Measurements from ENCODE around the gene TBC1D30. TPM values are rescaled to one million over a fixed set of nuclear protein-coding genes. Genes with fewer than 3 reads are reported as not detected.

TBC1D30 gene
- total RNA-seq, 1 donor from 2014 or later = 1.2 TPM

- Histone ChIP-seq H3K4me2 (ENCODE audit: low read length) (no peak overlapping the region), H3K27me3 (ENCODE audit: insufficient read depth, low read length) (peaks cover 4% of the 10 kb centered on the region), H3K9ac (ENCODE audit: low read length) (no peak overlapping the region), H3K79me2 (ENCODE audit: insufficient read depth, low read length) (no peaks in the 10 kb centered on the region), H4K20me1 (ENCODE audit: insufficient read depth, low read length) (no peaks in the 10 kb centered on the region), H3K27ac (ENCODE audit: low read depth, low read length) (no peak overlapping the region), H3K9me3 (ENCODE audit: insufficient read depth, low read depth, low read length) (no peaks in the 10 kb centered on the region), H3K4me3 (ENCODE audit: insufficient read depth, low read depth, low read length) (no peak overlapping the region), H3K36me3 (ENCODE audit: insufficient read depth, low read length) (no peaks in the 10 kb centered on the region), H2AFZ (ENCODE audit: low read depth, low read length) (no peak overlapping the region), H3K4me1 (ENCODE audit: insufficient read depth, low read length) (no peaks in the 10 kb centered on the region)
- TF ChIP-seq CTCF (IDR thresholded peaks at IDR 0.05; ENCODE audit: insufficient read depth, low read depth, low read length) (no peak), EZH2 (IDR thresholded peaks at IDR 0.05; ENCODE audit: insufficient read depth, low read length) (no peak)
- H3K36me3 Mint-ChIP-seq (ENCODE audit: low read depth, unreplicated experiment) = no peaks in the 10 kb centered on the region
- no peaks in the 10 kb centered on the region for H3K4me1 Mint-ChIP-seq (ENCODE audit: low read depth, unreplicated experiment)
- H3K9me3 Mint-ChIP-seq (ENCODE audit: unreplicated experiment) = peaks cover 1% of the 10 kb centered on the region
- H3K27ac Mint-ChIP-seq (ENCODE audit: unreplicated experiment) = no peak overlapping the region
- no peak for DNase-seq (ENCODE audit: low read depth)
- peaks cover 2% of the 10 kb centered on the region for H3K27me3 Mint-ChIP-seq (ENCODE audit: low read depth, unreplicated experiment)
- no peak overlapping the region for H3K4me3 Mint-ChIP-seq (ENCODE audit: unreplicated experiment)
- FAIRE-seq = no peak
Measured at GRCh38 chr12:64882687-64883086, 58.2 kb downstream of the TBC1D30 start.

- TF ChIP-seq EZH2 (IDR thresholded peaks at IDR 0.05; ENCODE audit: insufficient read depth, low read length) (no peak), CTCF (IDR thresholded peaks at IDR 0.05; ENCODE audit: insufficient read depth, low read depth, low read length) (no peak)
- Histone ChIP-seq H3K9me3 (ENCODE audit: insufficient read depth, low read depth, low read length) (no peaks in the 10 kb centered on the region), H2AFZ (ENCODE audit: low read depth, low read length) (no peak overlapping the region), H3K4me2 (ENCODE audit: low read length) (no peak overlapping the region), H3K9ac (ENCODE audit: low read length) (no peak overlapping the region), H3K36me3 (ENCODE audit: insufficient read depth, low read length) (no peaks in the 10 kb centered on the region), H3K4me3 (ENCODE audit: insufficient read depth, low read depth, low read length) (no peak overlapping the region), H3K27me3 (ENCODE audit: insufficient read depth, low read length) (peaks cover 4% of the 10 kb centered on the region), H3K27ac (ENCODE audit: low read depth, low read length) (no peak overlapping the region), H3K79me2 (ENCODE audit: insufficient read depth, low read length) (no peaks in the 10 kb centered on the region), H3K4me1 (ENCODE audit: insufficient read depth, low read length) (no peaks in the 10 kb centered on the region), H4K20me1 (ENCODE audit: insufficient read depth, low read length) (no peaks in the 10 kb centered on the region)
- H3K9me3 Mint-ChIP-seq (ENCODE audit: unreplicated experiment) = no peaks in the 10 kb centered on the region
- no peak overlapping the region for H3K4me3 Mint-ChIP-seq (ENCODE audit: unreplicated experiment)
- no peak overlapping the region for H3K27ac Mint-ChIP-seq (ENCODE audit: unreplicated experiment)
- peaks cover 2% of the 10 kb centered on the region for H3K27me3 Mint-ChIP-seq (ENCODE audit: low read depth, unreplicated experiment)
- H3K4me1 Mint-ChIP-seq (ENCODE audit: low read depth, unreplicated experiment) = no peaks in the 10 kb centered on the region
- no peaks in the 10 kb centered on the region for H3K36me3 Mint-ChIP-seq (ENCODE audit: low read depth, unreplicated experiment)
- FAIRE-seq (no peak), DNase-seq (ENCODE audit: low read depth) (no peak)
Measured at GRCh38 chr12:64883264-64884163, 59.1 kb downstream of the TBC1D30 start.

- Histone ChIP-seq H2AFZ (ENCODE audit: low read depth, low read length) (no peak overlapping the region), H3K79me2 (ENCODE audit: insufficient read depth, low read length) (no peaks in the 10 kb centered on the region), H3K36me3 (ENCODE audit: insufficient read depth, low read length) (no peaks in the 10 kb centered on the region), H4K20me1 (ENCODE audit: insufficient read depth, low read length) (no peaks in the 10 kb centered on the region), H3K27ac (ENCODE audit: low read depth, low read length) (no peak overlapping the region), H3K9me3 (ENCODE audit: insufficient read depth, low read depth, low read length) (no peaks in the 10 kb centered on the region), H3K27me3 (ENCODE audit: insufficient read depth, low read length) (peaks cover 7% of the 10 kb centered on the region), H3K4me3 (ENCODE audit: insufficient read depth, low read depth, low read length) (no peak overlapping the region), H3K9ac (ENCODE audit: low read length) (no peak overlapping the region), H3K4me2 (ENCODE audit: low read length) (no peak overlapping the region), H3K4me1 (ENCODE audit: insufficient read depth, low read length) (no peaks in the 10 kb centered on the region)
- no peaks in the 10 kb centered on the region for H3K36me3 Mint-ChIP-seq (ENCODE audit: low read depth, unreplicated experiment)
- no peak overlapping the region for H3K27ac Mint-ChIP-seq (ENCODE audit: unreplicated experiment)
- peaks cover 5% of the 10 kb centered on the region for H3K27me3 Mint-ChIP-seq (ENCODE audit: low read depth, unreplicated experiment)
- no peak for TF ChIP-seq EZH2 (IDR thresholded peaks at IDR 0.05; ENCODE audit: insufficient read depth, low read length)
- no peak for TF ChIP-seq CTCF (IDR thresholded peaks at IDR 0.05; ENCODE audit: insufficient read depth, low read depth, low read length)
- FAIRE-seq (no peak), DNase-seq (ENCODE audit: low read depth) (no peak)
- no peak overlapping the region for H3K4me3 Mint-ChIP-seq (ENCODE audit: unreplicated experiment)
- H3K4me1 Mint-ChIP-seq (ENCODE audit: low read depth, unreplicated experiment) = no peaks in the 10 kb centered on the region
- H3K9me3 Mint-ChIP-seq (ENCODE audit: unreplicated experiment) = no peaks in the 10 kb centered on the region
Measured at GRCh38 chr12:64884164-64884542, 59.7 kb downstream of the TBC1D30 start.

Measured in astrocyte (in vitro differentiated cells and primary cell).